Amniotic epithelial cell (primary cell): ENCODE results near the gene ERCC5.

ENCODE experiments used
- DNase-seq: peaks from one replicate; pipeline ENCODE4 v3.0.0-alpha.2; 2010; ENCODE audit warnings: low read depth

ERCC5 gene

DNA sequence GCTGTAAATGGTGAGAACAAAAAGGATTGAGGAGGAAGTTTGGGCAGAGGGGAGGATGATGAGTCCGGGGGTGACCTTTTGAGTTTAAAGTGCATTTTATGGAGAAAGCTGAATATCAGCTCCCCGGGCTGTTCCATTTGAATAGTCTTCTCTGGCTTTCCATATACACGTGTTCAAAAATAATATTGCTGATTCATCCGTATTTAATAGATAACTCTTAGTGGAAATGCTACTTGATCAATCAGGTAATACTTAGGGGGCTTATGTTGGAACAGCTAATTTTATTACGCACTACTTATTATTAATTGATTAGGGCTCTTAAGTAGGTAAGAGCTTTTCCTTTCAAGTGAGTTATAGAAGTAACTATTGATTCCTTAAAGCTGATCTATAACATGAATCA is 76.4 kb downstream of the ERCC5 start:
- DNase-seq, result no peak
